Testis (tissue), 3 donors: ENCODE results near the gene SHC1. TPM values are rescaled to one million over a fixed set of nuclear protein-coding genes. Genes with fewer than 3 reads are reported as not detected.
A peak's percentile ranks its signal among the peaks of the same experiment; 100 is the strongest.

Experiments used
- DNase-seq: peaks from one replicate; pipeline ENCODE4 v3.0.0-alpha.2; 2019
- H3K27ac ChIP-seq, 2 donors: fragments of 200-600 bp; sonication (generic); one replicate each; pipeline ENCODE4 v1.5.1; 2019
- H3K27me3 ChIP-seq: fragments of 200-600 bp; sonication (generic); one replicate; pipeline ENCODE4 v1.5.1; 2019
- H3K36me3 ChIP-seq: fragments of 200-600 bp; sonication (generic); one replicate; pipeline ENCODE4 v1.5.1; 2017; ENCODE audit warnings: low read depth; ENCODE audit errors: missing control alignments
- H3K4me1 ChIP-seq: fragments of 200-600 bp; sonication (generic); one replicate; pipeline ENCODE4 v1.5.1; 2019
- H3K4me3 ChIP-seq, 2 donors: fragments of 200-600 bp; sonication (generic); one replicate each; pipeline ENCODE4 v1.5.1; 2017 to 2019
- H3K9me3 ChIP-seq: fragments of 200-600 bp; sonication (generic); one replicate; pipeline ENCODE4 v1.5.1; 2017
- POLR2A ChIP-seq: fragments of 450-650 bp; IDR thresholded peaks from one replicate; pipeline ENCODE4 v1.6.1; 2017; ENCODE audit warnings: antibody characterized with exemption, mild to moderate bottlenecking, moderate library complexity
- WGBS, 2 donors: methylation state at CpG; one replicate each; pipeline ENCODE4 v1.1.5; 2018; 5-methylcytosine and 5-hydroxymethylcytosine counted together
- intact Hi-C: fragments of 100-400 bp; cut with DNase I; formaldehyde crosslinking; loops from one replicate; pipeline ENCODE4 v1.15.1; 2023; ENCODE audit warnings: low total_unique reads
- polyA plus RNA-seq: library from polyadenylated mRNA; stranded (reverse); fragments of 350-450 nt; fragmentation: Illumina TruSeq; extraction: RNeasy Lipid Tissue Mini Kit (QIAGEN cat#74804); gene quantifications from one replicate; pipeline ENCODE4 v1.2.3, GENCODE V29; 2014; ENCODE audit warnings: low read depth, low replicate concordance; ENCODE audit not compliant: insufficient read depth
- total RNA-seq, 2 donors: library from RNA; depleted of rRNA; stranded (reverse); fragments of >200 nt; gene quantifications; one replicate each; pipeline ENCODE4 v1.2.3, GENCODE V29; 2016
- TF ChIP-seq, protein P1 (sequence below), 3 experiments: fragments of 450-650 bp in 2 of 3; fragments of 200-600 bp in 1 of 3; sonication (generic) in 1 of 3; IDR thresholded peaks; one replicate each; pipeline ENCODE4 v1.5.1; 2016 to 2019; ENCODE audit warnings: antibody characterized with exemption in 3 of 3, mild to moderate bottlenecking in 2 of 3, moderate library complexity in 1 of 3

Gene SHC1
- total and polyA plus RNA-seq, 3 donors from 2014 or later = 47.9 to 59.3 (median 49.0) TPM

DNA sequence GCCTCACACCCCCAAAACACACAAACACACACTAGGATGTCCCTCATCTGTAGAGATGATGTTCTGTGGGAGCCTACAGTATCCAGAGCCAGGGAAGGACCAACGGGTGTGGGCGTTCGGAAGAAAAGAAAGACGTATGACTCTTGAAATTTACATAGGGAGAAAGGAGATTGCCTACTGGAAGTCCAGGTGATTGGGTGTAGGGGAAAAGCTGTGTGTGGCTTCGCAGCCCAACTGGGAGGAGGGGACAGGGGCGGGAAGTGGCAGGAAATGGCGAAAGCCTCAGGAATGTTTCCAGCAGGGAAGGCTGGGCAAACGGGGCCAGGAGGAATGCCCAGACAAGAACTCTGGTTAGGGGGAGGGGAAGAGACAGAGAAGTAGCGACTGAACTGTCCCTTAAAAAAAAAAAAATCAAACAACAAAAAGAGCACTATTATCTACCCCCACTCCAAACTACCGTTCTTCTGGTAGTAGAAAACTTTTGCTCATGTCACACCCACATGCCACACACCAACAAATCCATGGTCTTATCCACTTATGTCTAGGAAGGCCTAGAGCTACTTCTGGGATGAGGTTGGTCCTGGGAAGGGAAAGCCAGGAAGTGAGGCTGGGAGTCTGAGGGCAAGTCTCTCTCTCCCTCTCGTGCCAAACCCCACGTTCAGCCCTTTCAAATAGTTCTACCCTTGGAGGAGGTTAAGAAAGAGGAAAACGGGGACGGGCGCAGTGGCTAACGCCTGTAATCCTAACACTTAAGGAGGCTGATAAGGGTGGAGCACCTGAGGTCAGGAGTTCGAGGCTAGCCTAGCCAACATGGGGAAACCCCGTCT is 2.2 kb upstream of the SHC1 start:
- peak overlapping the region; percentile 98 to 99 for H3K27ac ChIP-seq

DNA sequence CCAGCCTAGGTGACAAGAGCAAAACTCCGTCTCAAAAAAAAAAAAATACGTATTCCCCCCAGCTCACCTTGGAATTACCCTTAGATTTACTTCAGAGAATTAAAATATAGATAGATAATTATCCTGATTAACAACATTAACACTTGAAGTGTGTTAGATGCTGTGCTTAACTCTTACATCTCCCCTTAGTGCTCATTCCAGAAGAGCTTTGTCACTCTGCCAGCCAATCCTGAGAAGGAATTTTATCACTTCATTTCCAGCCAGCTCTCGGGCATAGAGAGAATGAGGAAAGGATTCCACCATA is 1.6 kb upstream of the SHC1 start:
- intact Hi-C loops = no loop called here
- 67 to 68% methylated on average over 3 of the region's 3 CpGs for WGBS, 2 donors
- H3K4me3 ChIP-seq = no peak overlapping the region

More for the DNA sequence above, 2.2 kb upstream of the SHC1 start:
- Histone ChIP-seq H3K27me3 (no peaks in the 10 kb centered on the region), H3K36me3 (no peaks in the 10 kb centered on the region), H3K9me3 (no peaks in the 10 kb centered on the region), H3K4me1 (peaks cover 49% of the 10 kb centered on the region), H3K4me3 (peak overlapping the region in 1 of 2 donors; percentile 78)
- WGBS, 2 donors = 28 to 30% methylated on average over 18 of the region's 18 CpGs
- TF ChIP-seq POLR2A = no peak
- TF ChIP-seq, protein P1, sequence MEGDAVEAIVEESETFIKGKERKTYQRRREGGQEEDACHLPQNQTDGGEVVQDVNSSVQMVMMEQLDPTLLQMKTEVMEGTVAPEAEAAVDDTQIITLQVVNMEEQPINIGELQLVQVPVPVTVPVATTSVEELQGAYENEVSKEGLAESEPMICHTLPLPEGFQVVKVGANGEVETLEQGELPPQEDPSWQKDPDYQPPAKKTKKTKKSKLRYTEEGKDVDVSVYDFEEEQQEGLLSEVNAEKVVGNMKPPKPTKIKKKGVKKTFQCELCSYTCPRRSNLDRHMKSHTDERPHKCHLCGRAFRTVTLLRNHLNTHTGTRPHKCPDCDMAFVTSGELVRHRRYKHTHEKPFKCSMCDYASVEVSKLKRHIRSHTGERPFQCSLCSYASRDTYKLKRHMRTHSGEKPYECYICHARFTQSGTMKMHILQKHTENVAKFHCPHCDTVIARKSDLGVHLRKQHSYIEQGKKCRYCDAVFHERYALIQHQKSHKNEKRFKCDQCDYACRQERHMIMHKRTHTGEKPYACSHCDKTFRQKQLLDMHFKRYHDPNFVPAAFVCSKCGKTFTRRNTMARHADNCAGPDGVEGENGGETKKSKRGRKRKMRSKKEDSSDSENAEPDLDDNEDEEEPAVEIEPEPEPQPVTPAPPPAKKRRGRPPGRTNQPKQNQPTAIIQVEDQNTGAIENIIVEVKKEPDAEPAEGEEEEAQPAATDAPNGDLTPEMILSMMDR (IDR thresholded peaks at IDR 0.05) = no peak
- intact Hi-C loops = no loop called here
- peak; percentile 46 for DNase-seq

DNA sequence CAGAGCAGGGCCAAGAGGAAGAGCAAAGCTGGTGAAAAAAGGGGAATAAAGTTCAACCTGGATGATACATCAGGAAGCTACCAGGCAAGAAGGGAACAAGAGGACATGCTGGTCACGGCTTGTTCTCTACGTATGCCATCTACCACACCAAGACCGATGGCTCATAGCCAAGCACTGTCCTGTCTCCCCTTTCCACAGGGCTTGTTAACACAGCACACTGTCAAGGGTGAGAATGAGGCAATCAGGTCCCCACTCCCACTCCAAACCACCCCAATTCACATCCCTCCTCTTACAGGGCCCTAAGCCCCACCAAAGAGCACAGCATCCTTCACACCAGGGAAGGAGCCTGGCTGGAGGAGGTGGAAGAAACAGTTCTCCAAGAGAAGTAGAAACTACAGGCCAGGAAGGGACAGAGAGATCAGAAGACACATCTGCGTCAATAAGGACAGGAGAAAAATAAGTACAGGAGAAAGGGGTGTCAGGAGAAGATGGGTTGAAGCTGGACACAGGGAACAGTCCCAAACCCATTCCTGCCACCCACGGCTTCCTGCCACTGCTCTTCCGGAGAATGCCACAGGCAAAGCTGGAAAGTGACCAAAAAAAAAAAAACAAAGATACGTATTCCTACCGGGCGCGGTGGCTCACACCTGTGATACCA is 923 bp upstream of the SHC1 start:
- H3K9me3 ChIP-seq = no peaks in the 10 kb centered on the region
- peak overlapping the region; percentile 88 to 99 for H3K27ac ChIP-seq
- peaks cover 46% of the 10 kb centered on the region for H3K4me1 ChIP-seq
- intact Hi-C loops = no loop called here
- TF ChIP-seq POLR2A = no peak
- TF ChIP-seq, protein P1 (IDR thresholded peaks at IDR 0.05) = no peak
- DNase-seq = peak; percentile 56
- H3K36me3 ChIP-seq = no peaks in the 10 kb centered on the region
- no peak overlapping the region for H3K4me3 ChIP-seq
- 52 to 53% methylated on average over 10 of the region's 10 CpGs for whole genome bisulfite sequencing, 2 donors
- no peaks in the 10 kb centered on the region for H3K27me3 ChIP-seq

More for the DNA sequence above, 1.6 kb upstream of the SHC1 start:
- no peak for DNase-seq
- TF ChIP-seq, protein P1 (IDR thresholded peaks at IDR 0.05) = no peak
- TF ChIP-seq POLR2A = no peak
- Histone ChIP-seq H3K27ac (peak overlapping the region; percentile 98 to 99), H3K9me3 (no peaks in the 10 kb centered on the region), H3K36me3 (no peaks in the 10 kb centered on the region), H3K27me3 (no peaks in the 10 kb centered on the region), H3K4me1 (peaks cover 49% of the 10 kb centered on the region)

DNA sequence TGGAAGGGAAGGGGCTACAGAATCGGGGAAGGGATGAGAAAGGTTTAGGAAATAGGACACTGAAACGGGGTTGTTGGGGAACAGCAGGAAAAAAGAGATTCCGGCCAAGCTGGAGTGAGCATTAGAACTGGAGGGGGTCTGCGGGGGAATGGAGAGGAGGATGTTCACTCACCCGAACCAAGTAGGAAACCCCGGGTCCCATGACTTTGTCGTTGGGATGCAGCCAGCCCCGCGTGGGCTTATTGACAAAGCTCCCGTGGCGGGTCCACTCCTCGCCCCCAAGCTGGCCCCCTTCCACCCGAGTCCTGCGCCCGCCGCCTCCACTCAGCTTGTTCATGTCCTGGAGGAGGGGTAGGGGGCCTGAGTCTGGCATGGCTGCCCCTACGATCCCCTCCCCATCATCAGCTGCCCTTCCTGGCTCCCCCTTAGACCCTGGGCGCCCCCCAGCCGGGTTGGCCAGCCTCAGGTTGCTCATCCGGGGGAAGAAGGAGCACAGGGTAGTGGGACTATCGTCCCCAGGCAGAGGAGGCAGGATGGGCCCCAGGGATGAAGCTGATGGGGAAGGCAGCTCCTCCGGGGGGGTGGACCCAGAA is 591 bp downstream of the SHC1 start:
- Histone ChIP-seq H3K4me3 (peak overlapping the region; percentile 40 to 46), H3K27me3 (no peaks in the 10 kb centered on the region), H3K9me3 (no peaks in the 10 kb centered on the region), H3K27ac (peak overlapping the region; percentile 88 to 99), H3K4me1 (peaks cover 41% of the 10 kb centered on the region), H3K36me3 (no peaks in the 10 kb centered on the region)
- no peak for DNase-seq
- intact Hi-C loops = no loop called here
- WGBS, 2 donors = 24 to 28% methylated on average over 13 to 22 of the region's 22 CpGs
- TF ChIP-seq, protein P1 (IDR thresholded peaks at IDR 0.05) = no peak
- TF ChIP-seq POLR2A = no peak
